Liver (tissue), 9 donors: ENCODE measurements around the gene PRRT2. TPM values are rescaled to one million over a fixed set of nuclear protein-coding genes. Genes with fewer than 3 reads are reported as not detected.

Source experiments
- DNase-seq: peaks from one replicate; pipeline ENCODE4 v3.0.0-alpha.2; 2017; ENCODE audit warnings: low spot score
- H3K27ac ChIP-seq, 2 donors: one replicate each; pipeline ENCODE4 v1.7.0; 2013; ENCODE audit warnings: inconsistent platforms in 2 of 2, low read length in 2 of 2, control low read depth in 1 of 2, low read depth in 1 of 2, mild to moderate bottlenecking in 1 of 2
- H3K27me3 ChIP-seq, 4 donors: one replicate each; pipeline versions ENCODE4 v1.6.1 to v1.7.0; 2013; ENCODE audit warnings: low read length in 3 of 4, inconsistent platforms in 1 of 4, mild to moderate bottlenecking in 1 of 4, moderate library complexity in 1 of 4; ENCODE audit not compliant: control insufficient read depth in 4 of 4, insufficient read depth in 4 of 4
- H3K36me3 ChIP-seq, 4 donors: one replicate each; pipeline versions ENCODE4 v1.6.1 to v1.7.0; 2013; ENCODE audit warnings: low read length in 3 of 4, mild to moderate bottlenecking in 3 of 4, low read depth in 1 of 4, moderate library complexity in 1 of 4; ENCODE audit not compliant: control insufficient read depth in 4 of 4, insufficient read depth in 3 of 4
- H3K4me1 ChIP-seq, 4 donors: one replicate each; pipeline versions ENCODE4 v1.6.1 to v1.7.0; 2013; ENCODE audit warnings: low read length in 3 of 4, mild to moderate bottlenecking in 3 of 4, moderate library complexity in 1 of 4; ENCODE audit not compliant: control insufficient read depth in 4 of 4, insufficient read depth in 4 of 4
- H3K4me3 ChIP-seq, 3 donors: one replicate each; pipeline versions ENCODE4 v1.6.1 to v1.7.0; 2013; ENCODE audit warnings: low read length in 3 of 3, control low read depth in 1 of 3, low read depth in 1 of 3, mild to moderate bottlenecking in 1 of 3
- H3K9ac ChIP-seq, 2 donors: one replicate each; pipeline ENCODE4 v1.7.0; 2013; ENCODE audit warnings: low read length in 2 of 2, mild to moderate bottlenecking in 2 of 2, moderate library complexity in 2 of 2, control low read depth in 1 of 2, low read depth in 1 of 2
- H3K9me3 ChIP-seq, 4 donors: one replicate each; pipeline versions ENCODE4 v1.6.1 to v1.7.0; 2013; ENCODE audit warnings: low read length in 3 of 4; ENCODE audit not compliant: control insufficient read depth in 4 of 4
- EGR1 ChIP-seq, 2 donors: IDR thresholded peaks; 2 replicates each; pipeline ENCODE4 v1.6.1; 2016 to 2018; ENCODE audit warnings: antibody characterized with exemption in 2 of 2, low read depth in 2 of 2
- FOXA1 ChIP-seq: IDR thresholded peaks from 2 replicates; pipeline ENCODE4 v1.6.1; 2016; ENCODE audit warnings: antibody characterized with exemption
- FOXA2 ChIP-seq: IDR thresholded peaks from 2 replicates; pipeline ENCODE4 v1.6.1; 2016; ENCODE audit warnings: antibody characterized with exemption
- GABPA ChIP-seq, 2 donors: IDR thresholded peaks in 1 of 2; conservative IDR thresholded peaks in 1 of 2; 2 replicates each; pipeline ENCODE4 v1.6.1; 2016; ENCODE audit warnings: antibody characterized with exemption in 2 of 2, mild to moderate bottlenecking in 1 of 2, moderate library complexity in 1 of 2
- HNF4A ChIP-seq, 2 donors: conservative IDR thresholded peaks; 2 replicates each; pipeline ENCODE4 v1.6.1; 2016; ENCODE audit warnings: antibody characterized with exemption in 2 of 2, mild to moderate bottlenecking in 2 of 2
- HNF4G ChIP-seq: IDR thresholded peaks from 2 replicates; pipeline ENCODE4 v1.6.1; 2016; ENCODE audit warnings: antibody characterized with exemption
- JUND ChIP-seq, 2 donors: IDR thresholded peaks; 2 replicates each; pipeline ENCODE4 v1.6.1; 2016; ENCODE audit warnings: antibody characterized with exemption in 2 of 2
- MAX ChIP-seq: IDR thresholded peaks from 2 replicates; pipeline ENCODE4 v1.6.1; 2016; ENCODE audit warnings: antibody characterized with exemption
- NR2F2 ChIP-seq: IDR thresholded peaks from 2 replicates; pipeline ENCODE4 v1.6.1; 2016; ENCODE audit warnings: antibody characterized with exemption
- RAD21 ChIP-seq, 2 donors: IDR thresholded peaks; 2 replicates each; pipeline ENCODE4 v1.6.1; 2016; ENCODE audit warnings: antibody characterized with exemption in 2 of 2, mild to moderate bottlenecking in 2 of 2
- REST ChIP-seq: IDR thresholded peaks from 2 replicates; pipeline ENCODE4 v1.6.1; 2016; ENCODE audit warnings: antibody characterized with exemption, mild to moderate bottlenecking
- RXRA ChIP-seq, 2 donors: IDR thresholded peaks; 2 replicates each; pipeline ENCODE4 v1.6.1; 2017 to 2018; ENCODE audit warnings: antibody characterized with exemption in 2 of 2, mild to moderate bottlenecking in 1 of 2
- SP1 ChIP-seq: IDR thresholded peaks from 2 replicates; pipeline ENCODE4 v1.6.1; 2018; ENCODE audit warnings: antibody characterized with exemption, mild to moderate bottlenecking
- TAF1 ChIP-seq: conservative IDR thresholded peaks from 2 replicates; pipeline ENCODE4 v1.6.1; 2016; ENCODE audit warnings: antibody characterized with exemption, mild to moderate bottlenecking
- YY1 ChIP-seq: IDR thresholded peaks from 2 replicates; pipeline ENCODE4 v1.6.1; 2016; ENCODE audit warnings: antibody characterized with exemption, mild to moderate bottlenecking
- WGBS: extraction: QIAGEN DNeasy Blood & Tissue Kit; methylation state at CpG from one replicate; pipeline ENCODE4 v1.1.7; 2013; 5-methylcytosine and 5-hydroxymethylcytosine counted together
- polyA plus RNA-seq, 2 donors: library from polyadenylated mRNA; stranded (reverse) in 1 of 2; unstranded in 1 of 2; fragments of 200-250 nt in 1 of 2; fragments of >200 nt in 1 of 2; fragmentation: Nextera tagmentation in 1 of 2; extraction: Ambion mirVana in 1 of 2; gene quantifications; one replicate each; pipeline versions ENCODE4 v1.2.1 to v1.2.3, GENCODE V29; 2013 to 2015
- total RNA-seq, 2 donors: library from RNA; depleted of rRNA; stranded (reverse); fragments of >200 nt; gene quantifications; one replicate each; pipeline ENCODE4 v1.2.3, GENCODE V29; 2014
- TF ChIP-seq, protein P1 (sequence below): IDR thresholded peaks from 2 replicates; pipeline ENCODE4 v1.6.1; 2016; ENCODE audit warnings: antibody characterized with exemption
- TF ChIP-seq, protein P2 (sequence below): fragments of 150-350 bp; IDR thresholded peaks from 2 replicates; pipeline ENCODE4 v1.5.1; 2017; ENCODE audit warnings: improper control_type of control experiment, low read depth, low read length; ENCODE audit not compliant: missing input control
- TF ChIP-seq, protein P3 (sequence below): IDR thresholded peaks from 2 replicates; pipeline ENCODE4 v1.6.1; 2016; ENCODE audit warnings: antibody characterized with exemption
- donor health status: healthy.
- donor health status: healthy.
- donor health status: healthy.
- donor health status: healthy.
- donor health status: healthy.

Gene PRRT2
- total and polyA plus RNA-seq, 4 donors: 0.09 to 0.59 (median 0.22) TPM

GRCh38 chr16:29862884-29863668 is 51.1 kb downstream of the PRRT2 start, which contains the start of gene CDIPT:
TSS of gene CDIPT (minus strand) at chr16:29863226. CDS start at chr16:29862857, 369 bp downstream.
- Histone ChIP-seq H3K27me3 (no peaks in the 10 kb centered on the region), H3K27ac (peak within 1 kb of the TSS; percentile 88 to 95), H3K9ac (peak within 1 kb of the TSS; percentile 56 to 97), H3K9me3 (no peaks in the 10 kb centered on the region), H3K36me3 (peaks cover 0 to 19% (median 8%) of the 10 kb centered on the region in 4 donors), H3K4me1 (peaks cover 7 to 36% (median 22%) of the 10 kb centered on the region in 4 donors), H3K4me3 (peak within 1 kb of the TSS; percentile 87 to 98 (median 93))
- peak; percentile 88 for DNase-seq
- TF ChIP-seq TAF1 (peak; percentile 92), RAD21 (IDR thresholded peaks at IDR 0.05) (peak; percentile 57 to 68), JUND (IDR thresholded peaks at IDR 0.05) (peak in 1 of 2 donors; percentile 85), YY1 (peak; percentile 88), HNF4A (conservative IDR thresholded peaks at IDR 0.05) (peak; percentile 44 to 73), HNF4G (no peak), GABPA (IDR thresholded peaks at IDR 0.05 in 1 of 2, conservative IDR thresholded peaks at IDR 0.05 in 1 of 2) (peak in 1 of 2 donors; percentile 79), REST (peak; percentile 78), SP1 (peak; percentile 90), FOXA1 (peak; percentile 11), NR2F2 (peak; percentile 69), MAX (peak; percentile 97), RXRA (IDR thresholded peaks at IDR 0.05) (peak; percentile 68 to 85), FOXA2 (no peak), EGR1 (IDR thresholded peaks at IDR 0.05; ENCODE audit: low read depth in 2 of 2) (peak; percentile 45 to 77)
- TF ChIP-seq, protein P1, sequence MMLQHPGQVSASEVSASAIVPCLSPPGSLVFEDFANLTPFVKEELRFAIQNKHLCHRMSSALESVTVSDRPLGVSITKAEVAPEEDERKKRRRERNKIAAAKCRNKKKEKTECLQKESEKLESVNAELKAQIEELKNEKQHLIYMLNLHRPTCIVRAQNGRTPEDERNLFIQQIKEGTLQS: no peak
- TF ChIP-seq, protein P2, sequence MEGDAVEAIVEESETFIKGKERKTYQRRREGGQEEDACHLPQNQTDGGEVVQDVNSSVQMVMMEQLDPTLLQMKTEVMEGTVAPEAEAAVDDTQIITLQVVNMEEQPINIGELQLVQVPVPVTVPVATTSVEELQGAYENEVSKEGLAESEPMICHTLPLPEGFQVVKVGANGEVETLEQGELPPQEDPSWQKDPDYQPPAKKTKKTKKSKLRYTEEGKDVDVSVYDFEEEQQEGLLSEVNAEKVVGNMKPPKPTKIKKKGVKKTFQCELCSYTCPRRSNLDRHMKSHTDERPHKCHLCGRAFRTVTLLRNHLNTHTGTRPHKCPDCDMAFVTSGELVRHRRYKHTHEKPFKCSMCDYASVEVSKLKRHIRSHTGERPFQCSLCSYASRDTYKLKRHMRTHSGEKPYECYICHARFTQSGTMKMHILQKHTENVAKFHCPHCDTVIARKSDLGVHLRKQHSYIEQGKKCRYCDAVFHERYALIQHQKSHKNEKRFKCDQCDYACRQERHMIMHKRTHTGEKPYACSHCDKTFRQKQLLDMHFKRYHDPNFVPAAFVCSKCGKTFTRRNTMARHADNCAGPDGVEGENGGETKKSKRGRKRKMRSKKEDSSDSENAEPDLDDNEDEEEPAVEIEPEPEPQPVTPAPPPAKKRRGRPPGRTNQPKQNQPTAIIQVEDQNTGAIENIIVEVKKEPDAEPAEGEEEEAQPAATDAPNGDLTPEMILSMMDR: peak; percentile 38
- TF ChIP-seq, protein P3, sequence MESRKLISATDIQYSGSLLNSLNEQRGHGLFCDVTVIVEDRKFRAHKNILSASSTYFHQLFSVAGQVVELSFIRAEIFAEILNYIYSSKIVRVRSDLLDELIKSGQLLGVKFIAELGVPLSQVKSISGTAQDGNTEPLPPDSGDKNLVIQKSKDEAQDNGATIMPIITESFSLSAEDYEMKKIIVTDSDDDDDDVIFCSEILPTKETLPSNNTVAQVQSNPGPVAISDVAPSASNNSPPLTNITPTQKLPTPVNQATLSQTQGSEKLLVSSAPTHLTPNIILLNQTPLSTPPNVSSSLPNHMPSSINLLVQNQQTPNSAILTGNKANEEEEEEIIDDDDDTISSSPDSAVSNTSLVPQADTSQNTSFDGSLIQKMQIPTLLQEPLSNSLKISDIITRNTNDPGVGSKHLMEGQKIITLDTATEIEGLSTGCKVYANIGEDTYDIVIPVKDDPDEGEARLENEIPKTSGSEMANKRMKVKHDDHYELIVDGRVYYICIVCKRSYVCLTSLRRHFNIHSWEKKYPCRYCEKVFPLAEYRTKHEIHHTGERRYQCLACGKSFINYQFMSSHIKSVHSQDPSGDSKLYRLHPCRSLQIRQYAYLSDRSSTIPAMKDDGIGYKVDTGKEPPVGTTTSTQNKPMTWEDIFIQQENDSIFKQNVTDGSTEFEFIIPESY: peak; percentile 93
- WGBS: under 1% methylated on average over 56 of the region's 57 CpGs
